ENCODE measurements around the gene MYH11. TPM values are rescaled to one million over a fixed set of nuclear protein-coding genes. Genes with fewer than 3 reads are reported as not detected.

MYH11 gene
- total RNA-seq, 4 donors from 2014 or later: 13.7 to 139 (median 39.0) TPM

GRCh38 chr16:15888072-15888976, 31.5 kb upstream of the MYH11 start, which contains the start of gene CEP20:
TSS of gene CEP20 (minus strand) at chr16:15888603. CDS start at chr16:15888585, 18 bp downstream.
- H3K4me3 ChIP-seq (ENCODE audit: low read depth, poor library complexity, severe bottlenecking): peak within 1 kb of the TSS; percentile 90
- intact Hi-C loops (cut with DNase I; ENCODE audit: low total_unique reads): no loop called here
- TF ChIP-seq POLR2A (IDR thresholded peaks at IDR 0.05): no peak
- TF ChIP-seq, protein P1, sequence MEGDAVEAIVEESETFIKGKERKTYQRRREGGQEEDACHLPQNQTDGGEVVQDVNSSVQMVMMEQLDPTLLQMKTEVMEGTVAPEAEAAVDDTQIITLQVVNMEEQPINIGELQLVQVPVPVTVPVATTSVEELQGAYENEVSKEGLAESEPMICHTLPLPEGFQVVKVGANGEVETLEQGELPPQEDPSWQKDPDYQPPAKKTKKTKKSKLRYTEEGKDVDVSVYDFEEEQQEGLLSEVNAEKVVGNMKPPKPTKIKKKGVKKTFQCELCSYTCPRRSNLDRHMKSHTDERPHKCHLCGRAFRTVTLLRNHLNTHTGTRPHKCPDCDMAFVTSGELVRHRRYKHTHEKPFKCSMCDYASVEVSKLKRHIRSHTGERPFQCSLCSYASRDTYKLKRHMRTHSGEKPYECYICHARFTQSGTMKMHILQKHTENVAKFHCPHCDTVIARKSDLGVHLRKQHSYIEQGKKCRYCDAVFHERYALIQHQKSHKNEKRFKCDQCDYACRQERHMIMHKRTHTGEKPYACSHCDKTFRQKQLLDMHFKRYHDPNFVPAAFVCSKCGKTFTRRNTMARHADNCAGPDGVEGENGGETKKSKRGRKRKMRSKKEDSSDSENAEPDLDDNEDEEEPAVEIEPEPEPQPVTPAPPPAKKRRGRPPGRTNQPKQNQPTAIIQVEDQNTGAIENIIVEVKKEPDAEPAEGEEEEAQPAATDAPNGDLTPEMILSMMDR (IDR thresholded peaks at IDR 0.05): no peak
- peak; percentile 100 for DNase-seq (ENCODE audit: low spot score in 2 of 2)
- 0 to 1% methylated on average over 35 to 40 of the region's 41 CpGs for WGBS, 2 donors

DNA sequence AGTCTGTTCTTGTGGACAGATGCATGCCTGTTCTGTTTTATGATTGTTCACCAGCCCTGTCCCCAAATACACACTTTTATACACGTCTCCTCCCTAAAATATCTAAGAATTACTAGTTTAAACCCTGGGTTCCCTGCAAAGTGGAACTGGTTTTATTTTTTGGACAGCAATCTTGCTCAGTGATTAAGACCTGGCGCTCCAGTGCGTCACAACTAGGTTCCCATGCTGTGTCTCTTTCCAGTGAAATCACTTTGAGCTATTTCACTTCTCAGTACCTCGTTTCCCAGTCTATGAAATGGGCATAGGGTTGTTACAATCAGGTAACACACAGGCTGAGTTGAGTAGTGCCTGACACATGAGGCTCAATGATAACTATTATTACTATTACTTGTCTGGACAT, 30.5 kb upstream of the MYH11 start:
- H3K4me3 ChIP-seq (ENCODE audit: low read depth, poor library complexity, severe bottlenecking): no peak overlapping the region
- TF ChIP-seq POLR2A (IDR thresholded peaks at IDR 0.05): no peak
- TF ChIP-seq, protein P1 (IDR thresholded peaks at IDR 0.05): no peak
- 65 to 70% methylated on average over 4 of the region's 4 CpGs for WGBS, 2 donors
- peak in 1 of 2 donors; percentile 21 for DNase-seq (ENCODE audit: low spot score in 2 of 2)
- intact Hi-C loops (cut with DNase I; ENCODE audit: low total_unique reads): no loop called here

DNA sequence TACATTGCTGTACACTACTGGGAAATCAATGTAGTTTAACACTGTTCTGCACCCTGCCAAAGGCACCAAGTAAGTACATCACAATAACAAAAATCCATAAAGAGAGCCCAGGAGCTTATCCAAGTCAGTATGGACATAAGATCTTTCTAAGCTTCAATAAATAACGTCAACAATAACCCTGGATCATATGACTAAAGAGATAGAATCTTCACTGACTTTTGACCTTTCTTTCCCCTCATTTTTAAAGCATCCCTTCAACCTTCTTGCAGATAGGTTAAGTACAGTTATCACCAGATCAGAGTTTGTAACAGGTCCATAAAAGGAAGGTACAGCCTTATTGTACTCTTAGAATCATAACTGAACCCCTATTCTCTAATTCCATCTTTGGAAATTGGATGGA, 29.2 kb upstream of the MYH11 start:
- H3K4me3 ChIP-seq (ENCODE audit: low read depth, poor library complexity, severe bottlenecking): no peak overlapping the region
- TF ChIP-seq POLR2A (IDR thresholded peaks at IDR 0.05): no peak
- TF ChIP-seq, protein P1 (IDR thresholded peaks at IDR 0.05): no peak
- DNase-seq (ENCODE audit: low spot score in 2 of 2): no peak
- WGBS, 2 donors: 35 to 61% methylated on average over 1 of the region's 1 CpG
- intact Hi-C loops (cut with DNase I; ENCODE audit: low total_unique reads): no loop called here

GRCh38 chr16:15885560-15886001, 28.8 kb upstream of the MYH11 start:
- intact Hi-C loops (cut with DNase I; ENCODE audit: low total_unique reads): no loop called here
- peak in 1 of 2 donors; percentile 25 for DNase-seq (ENCODE audit: low spot score in 2 of 2)
- no peak overlapping the region for H3K4me3 ChIP-seq (ENCODE audit: low read depth, poor library complexity, severe bottlenecking)
- 90 to 95% methylated on average over 5 of the region's 5 CpGs for WGBS, 2 donors
- TF ChIP-seq POLR2A (IDR thresholded peaks at IDR 0.05): no peak
- TF ChIP-seq, protein P1 (IDR thresholded peaks at IDR 0.05): no peak

GRCh38 chr16:15882563-15882962, 25.7 kb upstream of the MYH11 start:
- 94 to 100% methylated on average over 3 of the region's 3 CpGs for WGBS, 2 donors
- no peak overlapping the region for H3K4me3 ChIP-seq (ENCODE audit: low read depth, poor library complexity, severe bottlenecking)
- TF ChIP-seq, protein P1 (IDR thresholded peaks at IDR 0.05): no peak
- TF ChIP-seq POLR2A (IDR thresholded peaks at IDR 0.05): no peak
- DNase-seq (ENCODE audit: low spot score in 2 of 2): no peak
- intact Hi-C loops (cut with DNase I; ENCODE audit: low total_unique reads): no loop called here

Measured in lower leg skin (tissue), 4 donors.